HEK293T (cell line): ENCODE measurements around the gene LRRC4C.

Experiments used
- CTCF ChIA-PET: fragments of 350-600 bp; formaldehyde crosslinking; extraction: SDS; loops from one replicate; lab custom pipeline; 2021; ENCODE audit warnings: antibody characterized with exemption, inconsistent platforms; lab: Yijun Ruan, JAX
- POLR2A ChIA-PET: fragments of 350-600 bp; formaldehyde crosslinking; extraction: SDS; loops from one replicate; lab custom pipeline; 2020; ENCODE audit warnings: antibody characterized with exemption, inconsistent platforms; lab: Yijun Ruan, JAX
- DNase-seq: peaks from one replicate; pipeline ENCODE4 v3.0.0; 2012; ENCODE audit warnings: mixed read lengths; ENCODE audit errors: extremely low spot score
- ARNT ChIP-seq: fragments of 450-650 bp; IDR thresholded peaks from 2 replicates; pipeline ENCODE4 v1.6.1; 2017; ENCODE audit warnings: mild to moderate bottlenecking
- BHLHE40 ChIP-seq: fragments of 450-650 bp; IDR thresholded peaks from 2 replicates; pipeline ENCODE4 v1.6.1; 2016; ENCODE audit warnings: mild to moderate bottlenecking, moderate library complexity, borderline replicate concordance
- CTBP1 ChIP-seq: fragments of 450-650 bp; IDR thresholded peaks from 2 replicates; pipeline ENCODE4 v1.6.1; 2016; ENCODE audit warnings: borderline replicate concordance
- ELF4 ChIP-seq: fragments of 450-650 bp; IDR thresholded peaks from 2 replicates; pipeline ENCODE4 v1.6.1; 2017; ENCODE audit warnings: antibody characterized with exemption
- FOXA1 ChIP-seq: fragments of 450-650 bp; IDR thresholded peaks from 2 replicates; pipeline ENCODE4 v1.6.1; 2016; ENCODE audit warnings: mild to moderate bottlenecking
- FOXK2 ChIP-seq: fragments of 450-650 bp; IDR thresholded peaks from 2 replicates; pipeline ENCODE4 v1.6.1; 2016; ENCODE audit warnings: mild to moderate bottlenecking
- FOXM1 ChIP-seq: fragments of 450-650 bp; IDR thresholded peaks from 2 replicates; pipeline ENCODE4 v1.6.1; 2017; ENCODE audit warnings: mild to moderate bottlenecking, borderline replicate concordance
- HDGF ChIP-seq: fragments of 450-650 bp; IDR thresholded peaks from 2 replicates; pipeline ENCODE4 v1.6.1; 2017; ENCODE audit warnings: antibody characterized with exemption, borderline replicate concordance
- L3MBTL2 ChIP-seq: fragments of 450-650 bp; conservative IDR thresholded peaks from 2 replicates; pipeline ENCODE4 v1.6.1; 2016; ENCODE audit warnings: mild to moderate bottlenecking
- LEF1 ChIP-seq: fragments of 450-650 bp; IDR thresholded peaks from 2 replicates; pipeline ENCODE4 v1.6.1; 2017; ENCODE audit warnings: mild to moderate bottlenecking, borderline replicate concordance
- NFRKB ChIP-seq: fragments of 450-650 bp; IDR thresholded peaks from 2 replicates; pipeline ENCODE4 v1.6.1; 2016; ENCODE audit warnings: mild to moderate bottlenecking, moderate library complexity
- PKNOX1 ChIP-seq: fragments of 450-650 bp; IDR thresholded peaks from 2 replicates; pipeline ENCODE4 v1.6.1; 2016
- SP1 ChIP-seq: fragments of 450-650 bp; IDR thresholded peaks from 2 replicates; pipeline ENCODE4 v1.6.1; 2017
- SUZ12 ChIP-seq: fragments of 450-650 bp; IDR thresholded peaks from 2 replicates; pipeline ENCODE4 v1.6.1; 2016; ENCODE audit warnings: mild to moderate bottlenecking
- TARDBP ChIP-seq: fragments of 450-650 bp; IDR thresholded peaks from 2 replicates; pipeline ENCODE4 v1.6.1; 2016
- ZNF384 ChIP-seq: fragments of 450-650 bp; IDR thresholded peaks from 2 replicates; pipeline ENCODE4 v1.6.1; 2016

Gene LRRC4C

GRCh38 chr11:40376331-40376730 lies 1083.1 kb downstream of the LRRC4C start:
- TF ChIP-seq NFRKB (no peak), FOXM1 (no peak), LEF1 (no peak), FOXA1 (no peak), SUZ12 (no peak), HDGF (no peak), FOXK2 (no peak), CTBP1 (no peak), ARNT (no peak), L3MBTL2 (no peak), SP1 (no peak), TARDBP (no peak), PKNOX1 (no peak), BHLHE40 (no peak), ELF4 (no peak), ZNF384 (no peak)
- DNase-seq: no peak
- ChIA-PET POLR2A (no interaction called here), CTCF (no interaction called here)

- TF ChIP-seq TARDBP: no peak
- TF ChIP-seq ZNF384: no peak
- TF ChIP-seq L3MBTL2: no peak
- no peak for TF ChIP-seq CTBP1
- TF ChIP-seq HDGF: no peak
- TF ChIP-seq FOXM1: no peak
- TF ChIP-seq ARNT: no peak
- TF ChIP-seq SUZ12: no peak
- no peak for TF ChIP-seq SP1
- TF ChIP-seq FOXA1: no peak
- no peak for TF ChIP-seq NFRKB
- no peak for TF ChIP-seq BHLHE40
- TF ChIP-seq ELF4: no peak
- no peak for TF ChIP-seq FOXK2
- no peak for TF ChIP-seq LEF1
- ChIA-PET CTCF (no interaction called here), POLR2A (no interaction called here)
- no peak for DNase-seq
These were observed 1088.4 kb downstream of the LRRC4C start for GRCh38 chr11:40370821-40371616.

GRCh38 chr11:40360206-40360798 lies 1099.2 kb downstream of the LRRC4C start:
- POLR2A ChIA-PET: no interaction called here
- DNase-seq: no peak
- CTCF ChIA-PET: no interaction called here
- TF ChIP-seq TARDBP (no peak), BHLHE40 (no peak), CTBP1 (no peak), ELF4 (no peak), ZNF384 (no peak), FOXA1 (no peak), LEF1 (no peak), PKNOX1 (no peak), FOXK2 (no peak), ARNT (no peak), SUZ12 (no peak), SP1 (no peak), NFRKB (no peak)

- ChIA-PET CTCF (no interaction called here), POLR2A (no interaction called here)
- no peak for DNase-seq
- no peak for TF ChIP-seq BHLHE40
- no peak for TF ChIP-seq FOXM1
- no peak for TF ChIP-seq SUZ12
- no peak for TF ChIP-seq LEF1
- no peak for TF ChIP-seq CTBP1
- no peak for TF ChIP-seq SP1
- TF ChIP-seq FOXK2: no peak
- TF ChIP-seq ELF4: no peak
- no peak for TF ChIP-seq PKNOX1
- TF ChIP-seq ZNF384: no peak
These were observed 1105.3 kb downstream of the LRRC4C start for GRCh38 chr11:40354121-40354520.

- POLR2A ChIA-PET: no interaction called here
- DNase-seq: no peak
- CTCF ChIA-PET: no interaction called here
- no peak for TF ChIP-seq ARNT
- TF ChIP-seq SUZ12: no peak
- TF ChIP-seq TARDBP: no peak
- no peak for TF ChIP-seq CTBP1
- no peak for TF ChIP-seq ZNF384
- TF ChIP-seq LEF1: no peak
These were observed 1118.5 kb downstream of the LRRC4C start for GRCh38 chr11:40340911-40341310.

- ChIA-PET POLR2A (no interaction called here), CTCF (no interaction called here)
- no peak for TF ChIP-seq NFRKB
- TF ChIP-seq L3MBTL2: no peak
- TF ChIP-seq FOXA1: no peak
- no peak for TF ChIP-seq ARNT
- no peak for TF ChIP-seq CTBP1
- no peak for TF ChIP-seq FOXM1
- no peak for TF ChIP-seq ELF4
- TF ChIP-seq SUZ12: no peak
- no peak for TF ChIP-seq HDGF
- no peak for TF ChIP-seq SP1
- no peak for TF ChIP-seq FOXK2
- TF ChIP-seq ZNF384: no peak
- TF ChIP-seq TARDBP: no peak
- no peak for TF ChIP-seq LEF1
- TF ChIP-seq BHLHE40: no peak
- TF ChIP-seq PKNOX1: no peak
- DNase-seq: no peak
These were observed 1120.7 kb downstream of the LRRC4C start for GRCh38 chr11:40338739-40339138.
